Stimulated activated effector memory CD8-positive, alpha-beta T cell treated with anti-CD3 and anti-CD28 coated beads, Interleukin-12 subunit alpha, Interleukin-12 subunit beta, amount 100 ng/mL, for 72 hours (primary cell): ENCODE results near the gene FBLN1.

ENCODE experiments used
- ATAC-seq: fragments of 150-1000 bp; cut with Tn5 transposase; 2 replicates; pipeline ENCODE4 v1.10.0; 2021
- DNase-seq, 2 donors: peaks; one replicate each; pipeline ENCODE4 v3.0.0; 2021 to 2022; ENCODE audit warnings: low spot score in 2 of 2
- H3K27ac Mint-ChIP-seq: one replicate; pipeline ENCODE4 v1.8.0; 2022; ENCODE audit warnings: mild to moderate bottlenecking, mixed read lengths
- H3K36me3 Mint-ChIP-seq: one replicate; pipeline ENCODE4 v1.8.0; 2022; ENCODE audit warnings: mild to moderate bottlenecking, mixed read lengths
- H3K4me1 Mint-ChIP-seq: one replicate; pipeline ENCODE4 v1.8.0; 2022; ENCODE audit warnings: mixed read lengths
- H3K4me3 Mint-ChIP-seq: one replicate; pipeline ENCODE4 v1.8.0; 2022; ENCODE audit warnings: mild to moderate bottlenecking, mixed read lengths
- H3K9me3 Mint-ChIP-seq: one replicate; pipeline ENCODE4 v1.8.0; 2022; ENCODE audit warnings: mixed read lengths

FBLN1 gene

DNA sequence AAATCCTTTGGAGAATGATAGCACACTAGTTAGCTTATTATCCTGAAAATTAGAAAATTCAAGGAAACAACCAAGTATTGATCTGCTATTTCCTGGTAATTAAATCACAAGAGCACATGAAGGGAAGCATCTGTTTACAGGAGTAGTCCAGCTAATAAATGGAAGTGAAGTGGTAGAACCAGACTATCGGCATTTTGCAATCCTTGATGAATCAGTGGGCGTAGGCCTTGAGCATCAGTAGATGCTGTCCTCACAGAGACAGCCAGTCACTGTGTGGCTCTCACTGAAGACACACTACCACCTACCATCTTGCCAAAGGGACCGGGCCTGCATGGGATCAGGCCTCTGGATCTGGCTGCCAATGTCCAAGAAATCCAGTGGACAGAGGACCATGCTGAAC is 69.8 kb downstream of the FBLN1 start:
- Mint-ChIP-seq H3K36me3 (no peaks in the 10 kb centered on the region), H3K4me1 (peaks cover 8% of the 10 kb centered on the region), H3K9me3 (peaks cover 5% of the 10 kb centered on the region), H3K27ac (no peak overlapping the region), H3K4me3 (no peak overlapping the region)
- ATAC-seq, result no peak
- no peak for DNase-seq

DNA sequence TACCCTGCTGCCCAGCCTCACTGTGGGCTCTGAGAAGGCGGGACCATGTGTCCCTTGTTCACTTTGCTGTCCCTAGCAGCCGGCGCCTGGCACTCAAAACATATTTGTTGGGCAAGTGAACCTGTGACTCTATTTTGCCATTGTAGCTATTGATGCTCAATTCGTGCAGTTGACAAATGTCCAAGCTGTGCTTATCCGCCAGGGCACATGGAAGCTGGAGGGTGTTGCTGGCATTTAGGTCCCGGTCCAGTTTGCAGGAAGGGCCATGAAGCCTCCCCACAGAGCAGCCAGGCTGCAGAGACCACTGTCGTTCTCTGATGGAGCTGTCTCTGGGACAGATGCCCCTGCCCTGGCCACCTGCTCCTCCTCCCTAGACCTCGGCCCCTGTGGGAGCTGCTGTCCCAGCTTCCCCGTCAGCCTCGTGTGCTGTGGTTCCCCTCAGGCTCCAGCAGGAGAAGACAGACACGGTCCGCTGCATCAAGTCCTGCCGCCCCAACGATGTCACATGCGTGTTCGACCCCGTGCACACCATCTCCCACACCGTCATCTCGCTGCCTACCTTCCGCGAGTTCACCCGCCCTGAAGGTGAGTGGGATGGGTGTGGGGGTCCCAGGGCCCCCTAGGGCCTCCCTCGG is 71.5 kb downstream of the FBLN1 start:
- H3K4me3 Mint-ChIP-seq, result no peak overlapping the region
- no peak overlapping the region for H3K27ac Mint-ChIP-seq
- peaks cover 5% of the 10 kb centered on the region for H3K9me3 Mint-ChIP-seq
- ATAC-seq, result no peak
- peaks cover 15% of the 10 kb centered on the region for H3K4me1 Mint-ChIP-seq
- no peaks in the 10 kb centered on the region for H3K36me3 Mint-ChIP-seq
- no peak for DNase-seq

DNA sequence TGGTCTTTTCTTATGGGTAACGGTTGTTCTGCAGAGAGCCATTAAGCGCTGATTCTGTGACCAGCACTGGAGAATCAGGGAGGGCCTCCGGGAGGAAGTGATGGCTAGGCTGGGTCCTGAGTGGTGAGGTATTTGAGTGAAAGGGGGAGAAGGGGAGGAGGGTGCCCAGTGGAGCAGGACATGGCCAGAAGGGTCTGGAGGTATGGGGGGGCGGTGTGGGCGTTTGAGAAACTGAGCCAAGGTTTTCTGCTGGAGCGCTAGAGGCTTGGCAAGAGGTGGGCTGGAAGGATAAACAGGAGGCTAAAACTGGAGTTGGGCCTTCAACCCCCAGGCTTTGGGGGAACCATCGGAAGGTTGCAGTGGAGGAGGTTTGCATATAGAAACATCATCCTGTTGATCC is 72.5 kb downstream of the FBLN1 start:
- H3K4me3 Mint-ChIP-seq, result no peak overlapping the region
- H3K36me3 Mint-ChIP-seq, result no peaks in the 10 kb centered on the region
- no peak for ATAC-seq

DNA sequence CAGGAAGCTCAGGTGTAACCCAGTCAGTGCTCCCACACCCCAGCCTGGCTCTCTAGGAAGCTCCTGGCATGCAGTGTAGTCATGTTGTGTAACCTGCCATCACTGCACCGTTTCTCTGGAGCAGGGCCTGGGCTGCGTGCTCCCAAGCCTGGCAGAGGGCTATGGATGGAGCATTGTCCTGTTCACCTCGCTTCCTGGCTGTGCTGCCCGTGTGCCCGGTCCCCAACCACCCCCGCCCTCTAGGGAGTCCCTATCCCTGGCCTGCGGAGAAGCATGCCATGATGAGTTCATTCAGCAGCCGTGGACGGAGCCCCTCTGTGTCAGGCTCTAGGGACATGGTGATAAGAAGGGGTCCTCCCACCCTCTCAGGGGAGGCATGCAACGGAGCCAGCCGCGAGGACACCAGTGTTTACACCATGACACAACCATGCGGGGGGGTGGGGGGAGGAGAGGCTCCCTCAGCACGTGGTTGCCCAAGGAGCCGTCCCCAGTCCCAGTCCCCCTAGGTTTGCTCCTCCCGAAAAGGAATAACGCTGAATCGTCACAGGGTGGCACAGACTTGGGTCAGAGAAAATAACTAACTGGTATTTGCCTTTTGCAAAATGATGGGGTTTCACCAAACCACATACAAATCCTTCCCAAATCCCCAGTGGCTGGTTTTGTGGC is 73.1 kb downstream of the FBLN1 start:
- H3K27ac Mint-ChIP-seq, result no peak overlapping the region
- H3K9me3 Mint-ChIP-seq, result no peaks in the 10 kb centered on the region
- no peak for ATAC-seq

More for the DNA sequence above, 72.5 kb downstream of the FBLN1 start:
- H3K9me3 Mint-ChIP-seq, result peaks cover 5% of the 10 kb centered on the region
- H3K27ac Mint-ChIP-seq, result no peak overlapping the region
- DNase-seq, result no peak
- H3K4me1 Mint-ChIP-seq, result peaks cover 15% of the 10 kb centered on the region

DNA sequence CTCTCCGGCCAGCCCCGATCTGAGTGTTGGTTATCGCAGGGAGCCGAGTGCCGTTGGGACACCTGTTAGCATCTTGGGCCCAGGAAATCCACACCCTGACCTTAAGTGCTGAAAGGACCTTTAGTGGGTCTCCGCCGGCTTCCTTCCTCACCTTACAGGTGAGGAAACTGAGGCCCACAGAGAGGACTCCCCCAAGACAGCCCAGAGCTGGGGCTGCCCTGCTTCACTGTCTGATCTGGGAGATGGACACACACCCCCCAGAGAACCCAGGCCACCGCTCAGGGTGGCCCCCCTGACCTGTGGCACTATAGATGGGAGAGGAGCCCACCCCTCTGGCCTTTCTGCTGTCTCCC is 73.6 kb downstream of the FBLN1 start:
- no peak overlapping the region for H3K4me3 Mint-ChIP-seq
- H3K4me1 Mint-ChIP-seq, result peaks cover 18% of the 10 kb centered on the region
- ATAC-seq (no peak), DNase-seq (no peak)
- no peak overlapping the region for H3K27ac Mint-ChIP-seq
- no peaks in the 10 kb centered on the region for H3K36me3 Mint-ChIP-seq
- H3K9me3 Mint-ChIP-seq, result no peaks in the 10 kb centered on the region

More for the DNA sequence above, 73.1 kb downstream of the FBLN1 start:
- H3K4me3 Mint-ChIP-seq, result no peak overlapping the region
- H3K4me1 Mint-ChIP-seq, result peaks cover 15% of the 10 kb centered on the region
- H3K36me3 Mint-ChIP-seq, result no peaks in the 10 kb centered on the region
- DNase-seq, result no peak

DNA sequence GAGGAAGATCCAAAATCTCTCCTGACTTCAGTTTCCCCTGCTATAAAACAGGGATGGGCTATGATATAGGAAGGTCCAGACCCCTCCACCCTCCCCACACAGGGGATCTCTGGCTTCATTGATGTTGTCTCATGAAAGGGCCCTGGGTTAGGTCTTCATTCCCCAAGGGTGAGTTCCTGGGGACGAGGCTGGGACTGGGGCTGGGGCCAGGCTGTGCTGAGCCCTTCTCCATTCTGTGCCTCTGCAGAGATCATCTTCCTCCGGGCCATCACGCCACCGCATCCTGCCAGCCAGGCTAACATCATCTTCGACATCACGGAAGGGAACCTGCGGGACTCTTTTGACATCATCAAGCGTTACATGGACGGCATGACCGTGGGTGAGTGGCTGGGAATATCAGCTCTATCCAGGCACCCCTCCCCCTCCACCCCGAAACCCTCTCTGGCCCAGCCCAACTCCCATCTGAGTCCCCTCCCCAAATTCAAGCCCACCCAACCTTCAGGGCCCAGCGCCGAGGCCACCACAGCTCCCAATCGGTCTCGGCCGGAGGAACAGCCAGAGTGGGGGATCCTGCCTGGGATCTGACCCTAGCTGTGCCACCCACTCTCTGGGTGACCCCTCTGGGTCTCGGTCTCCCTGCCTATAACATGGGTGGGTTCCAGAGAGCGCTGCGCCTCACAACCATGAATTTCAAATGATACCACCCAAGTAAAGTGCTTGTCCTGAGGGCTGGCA is 74.2 kb downstream of the FBLN1 start:
- no peaks in the 10 kb centered on the region for H3K36me3 Mint-ChIP-seq
- H3K27ac Mint-ChIP-seq, result no peak overlapping the region
- peaks cover 24% of the 10 kb centered on the region for H3K4me1 Mint-ChIP-seq
- no peak for ATAC-seq
- no peaks in the 10 kb centered on the region for H3K9me3 Mint-ChIP-seq
- DNase-seq, result no peak
- no peak overlapping the region for H3K4me3 Mint-ChIP-seq

DNA sequence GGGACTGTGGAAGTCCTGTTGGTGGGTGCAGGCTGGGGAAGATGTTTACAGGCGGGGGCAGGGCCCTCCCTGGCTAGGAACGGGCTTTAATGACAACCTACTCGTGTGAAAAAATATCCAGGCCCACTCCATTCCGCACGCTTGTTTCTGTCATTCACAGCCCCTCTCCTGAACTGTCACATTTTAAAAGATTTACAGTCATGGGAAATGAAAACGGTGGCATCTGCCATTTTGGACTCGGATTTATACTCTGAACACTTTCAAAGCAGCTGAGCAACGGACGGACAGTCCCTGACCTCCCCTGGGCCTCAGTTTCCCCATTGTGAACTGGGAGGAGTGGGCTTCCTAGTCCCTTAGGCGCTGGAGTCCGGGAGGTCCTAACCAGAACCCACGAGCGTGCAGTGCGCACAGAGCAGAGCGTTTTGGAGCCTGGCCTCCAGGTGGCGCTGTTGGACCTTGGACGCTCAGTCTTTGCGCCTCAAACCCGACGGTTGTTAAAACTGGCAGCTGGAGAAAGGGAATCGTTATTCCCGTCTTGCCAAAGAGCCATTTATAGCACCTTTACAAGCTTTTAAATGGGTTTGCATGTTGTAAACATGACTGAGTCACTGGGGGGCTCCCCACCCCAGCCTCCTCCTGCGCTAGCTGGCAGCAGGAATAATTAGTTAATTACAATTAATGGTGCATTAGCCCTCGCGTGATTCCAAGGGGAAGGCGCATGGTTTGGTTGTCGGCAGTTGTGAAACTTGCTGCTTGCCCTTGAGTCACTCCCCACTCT is 75.3 kb downstream of the FBLN1 start:
- H3K27ac Mint-ChIP-seq, result no peak overlapping the region
- DNase-seq (peak; percentile 78 to 87), ATAC-seq (peak; percentile 76)
- no peak overlapping the region for H3K4me3 Mint-ChIP-seq
- H3K4me1 Mint-ChIP-seq, result peaks cover 31% of the 10 kb centered on the region
- no peaks in the 10 kb centered on the region for H3K36me3 Mint-ChIP-seq
- no peaks in the 10 kb centered on the region for H3K9me3 Mint-ChIP-seq

DNA sequence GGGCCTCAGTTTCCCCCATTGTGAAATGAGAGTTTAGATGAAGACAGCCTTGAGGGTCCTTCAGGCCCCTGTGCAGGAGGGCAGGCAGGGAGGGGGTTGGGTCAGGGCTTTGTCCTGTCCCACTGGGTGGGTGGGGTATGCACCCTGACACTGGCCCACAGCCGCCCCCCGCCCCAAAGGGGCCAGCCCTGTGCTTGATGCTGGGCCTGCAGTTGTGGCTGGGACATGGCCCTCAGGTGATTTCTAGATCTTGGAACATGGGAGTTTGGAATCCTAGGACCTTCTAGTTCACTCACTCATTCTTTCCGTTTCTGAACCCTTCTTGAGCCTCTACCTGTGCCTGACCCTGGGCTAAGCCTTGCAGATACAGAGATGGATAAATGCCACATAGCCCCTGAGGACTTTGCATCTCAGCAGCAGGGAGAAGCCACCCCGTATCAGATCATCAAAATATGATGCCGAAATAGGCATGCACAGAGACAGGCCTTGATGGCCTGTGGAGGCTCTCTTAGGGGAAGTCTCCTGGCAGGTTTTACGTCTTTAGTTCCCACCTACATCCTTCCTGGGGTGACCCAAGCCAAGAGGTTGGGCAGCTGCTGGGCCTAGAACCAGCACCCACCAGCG is 76.0 kb downstream of the FBLN1 start:
- Mint-ChIP-seq H3K4me1 (peaks cover 36% of the 10 kb centered on the region), H3K27ac (no peak overlapping the region), H3K9me3 (no peaks in the 10 kb centered on the region), H3K4me3 (no peak overlapping the region), H3K36me3 (no peaks in the 10 kb centered on the region)
- ATAC-seq (no peak), DNase-seq (no peak)

DNA sequence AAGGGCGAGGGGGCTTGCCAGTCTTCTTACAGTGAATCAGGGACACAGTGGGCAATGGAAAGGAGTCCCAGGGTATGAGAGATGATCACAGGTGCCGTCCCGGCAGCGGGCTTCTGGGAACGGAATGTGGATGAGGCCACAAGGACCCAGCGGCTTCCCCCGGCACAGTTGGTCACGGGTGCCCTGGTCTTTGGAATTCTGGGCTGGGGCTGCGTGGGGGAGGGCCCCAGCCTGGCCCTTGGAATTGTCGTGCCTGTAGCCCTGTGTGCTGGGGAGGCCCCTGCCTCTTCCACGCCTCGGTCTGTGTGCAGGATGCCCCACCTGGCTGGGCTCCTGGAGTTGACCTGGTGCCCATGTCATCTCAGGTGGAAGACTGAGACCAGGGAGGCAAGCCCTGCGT is 76.6 kb downstream of the FBLN1 start:
- Mint-ChIP-seq H3K36me3 (no peaks in the 10 kb centered on the region), H3K27ac (peak overlapping the region; percentile 45), H3K9me3 (no peaks in the 10 kb centered on the region), H3K4me1 (peaks cover 34% of the 10 kb centered on the region), H3K4me3 (no peak overlapping the region)
- DNase-seq (no peak), ATAC-seq (no peak)

DNA sequence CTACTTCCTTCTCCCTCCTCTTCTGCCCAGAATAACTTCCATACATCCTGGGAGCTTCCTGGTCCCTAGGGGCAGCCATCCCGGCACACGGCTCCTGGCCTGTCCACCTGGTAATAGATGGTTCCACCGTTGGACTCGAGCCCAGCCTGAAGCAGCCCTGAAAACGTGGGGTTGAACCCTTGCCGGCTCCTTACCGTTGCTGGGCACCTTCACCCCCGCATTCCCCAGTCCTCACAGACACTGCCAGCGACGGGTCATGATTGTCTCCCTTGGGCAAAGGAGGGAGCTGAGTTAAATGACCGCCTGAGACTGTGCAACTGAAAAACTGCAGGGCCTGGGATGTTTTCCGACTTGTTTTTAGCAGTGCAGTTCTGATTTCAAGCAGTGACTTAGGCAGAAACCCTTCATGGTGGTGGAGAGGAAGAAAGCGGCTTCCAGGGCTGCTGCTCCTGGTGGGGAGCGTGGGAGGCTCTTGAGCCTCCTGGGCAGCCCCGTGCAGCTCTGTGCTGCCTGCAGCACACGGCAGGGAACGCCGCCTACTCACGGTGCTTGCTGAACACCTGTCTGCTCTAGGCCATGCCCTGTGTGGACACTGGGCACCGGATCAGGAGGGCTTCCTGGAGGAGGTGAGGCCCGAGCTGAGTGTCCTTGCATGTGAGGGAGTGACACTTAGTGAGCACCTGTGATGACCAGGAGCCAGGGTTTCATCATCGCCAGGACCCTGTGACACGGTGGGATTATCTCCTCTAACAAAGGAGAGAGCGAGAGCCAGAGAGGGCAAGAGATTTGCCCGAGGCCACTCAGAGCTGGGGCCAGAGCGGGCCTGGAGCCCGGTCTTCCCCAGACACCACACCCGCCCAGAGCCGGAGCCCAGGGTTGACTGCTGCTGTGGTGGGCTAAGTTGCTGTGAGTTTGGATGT is 77.4 kb downstream of the FBLN1 start:
- H3K9me3 Mint-ChIP-seq, result no peaks in the 10 kb centered on the region
- no peak for DNase-seq
- ATAC-seq, result no peak
- H3K4me1 Mint-ChIP-seq, result peaks cover 34% of the 10 kb centered on the region
- peak overlapping the region; percentile 45 for H3K27ac Mint-ChIP-seq
- H3K4me3 Mint-ChIP-seq, result no peak overlapping the region
- no peaks in the 10 kb centered on the region for H3K36me3 Mint-ChIP-seq

DNA sequence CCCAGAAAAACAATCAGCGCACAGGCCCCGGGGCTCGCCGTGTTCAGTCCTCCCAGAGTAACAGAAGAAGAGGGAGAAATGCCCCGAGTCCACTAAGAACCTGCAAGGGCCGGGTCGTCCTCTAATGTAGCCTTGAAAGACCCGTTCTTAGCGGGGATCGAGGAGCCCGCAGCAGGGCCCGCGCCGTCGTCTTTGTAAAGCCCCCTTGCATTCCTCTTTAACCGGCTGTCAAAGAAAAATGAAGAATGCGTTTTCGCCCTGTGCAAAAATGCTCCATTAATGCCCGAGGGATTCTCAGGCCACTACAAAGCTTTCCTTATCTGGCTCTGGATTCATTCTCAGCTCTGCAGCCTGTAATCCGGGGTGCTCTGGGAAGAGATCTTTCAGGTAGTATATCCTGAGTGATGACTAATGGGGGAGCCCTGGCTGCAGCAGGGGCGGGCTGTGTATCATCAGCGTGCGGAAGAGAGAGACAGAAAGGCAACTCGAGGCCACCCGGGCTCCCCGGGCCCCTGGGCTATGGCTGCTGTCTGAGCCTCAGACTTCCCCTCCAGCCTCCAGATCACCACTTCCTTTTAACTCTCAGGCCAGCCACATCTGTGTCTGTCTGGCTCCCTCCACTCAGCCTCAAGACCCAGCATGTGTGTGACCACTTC is 78.2 kb downstream of the FBLN1 start:
- DNase-seq (no peak), ATAC-seq (no peak)
- H3K27ac Mint-ChIP-seq, result no peak overlapping the region
- H3K4me1 Mint-ChIP-seq, result peaks cover 34% of the 10 kb centered on the region
- H3K36me3 Mint-ChIP-seq, result no peaks in the 10 kb centered on the region
- H3K9me3 Mint-ChIP-seq, result no peaks in the 10 kb centered on the region
- no peak overlapping the region for H3K4me3 Mint-ChIP-seq

DNA sequence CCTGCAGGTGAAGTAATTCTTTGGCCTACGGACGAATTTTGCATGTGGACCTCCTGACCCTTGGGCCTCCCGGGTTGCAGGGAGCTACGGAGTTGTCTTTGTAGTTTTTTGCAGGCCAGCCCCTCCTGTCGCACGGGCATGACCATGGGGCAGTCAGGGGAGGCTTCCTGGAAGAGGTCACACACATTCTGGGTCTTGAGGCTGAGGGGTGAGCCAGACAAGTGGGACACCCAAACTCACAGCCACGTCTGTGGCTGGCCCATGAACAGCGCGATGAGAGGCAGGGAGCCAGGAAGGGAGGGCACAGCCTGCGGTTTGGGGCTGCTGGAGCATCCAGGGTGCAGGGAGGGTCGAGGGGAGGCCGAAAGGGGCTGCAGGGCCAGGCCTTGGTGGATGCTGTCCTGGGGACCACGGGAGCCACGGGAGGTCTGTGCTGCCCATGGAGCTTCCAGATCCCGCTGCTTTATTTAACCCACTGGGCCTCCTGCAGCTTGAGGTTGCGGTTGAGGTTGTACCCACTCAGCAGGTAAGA is 78.9 kb downstream of the FBLN1 start:
- DNase-seq (no peak), ATAC-seq (no peak)
- Mint-ChIP-seq H3K36me3 (no peaks in the 10 kb centered on the region), H3K27ac (no peak overlapping the region), H3K4me3 (no peak overlapping the region), H3K9me3 (no peaks in the 10 kb centered on the region), H3K4me1 (peaks cover 34% of the 10 kb centered on the region)

DNA sequence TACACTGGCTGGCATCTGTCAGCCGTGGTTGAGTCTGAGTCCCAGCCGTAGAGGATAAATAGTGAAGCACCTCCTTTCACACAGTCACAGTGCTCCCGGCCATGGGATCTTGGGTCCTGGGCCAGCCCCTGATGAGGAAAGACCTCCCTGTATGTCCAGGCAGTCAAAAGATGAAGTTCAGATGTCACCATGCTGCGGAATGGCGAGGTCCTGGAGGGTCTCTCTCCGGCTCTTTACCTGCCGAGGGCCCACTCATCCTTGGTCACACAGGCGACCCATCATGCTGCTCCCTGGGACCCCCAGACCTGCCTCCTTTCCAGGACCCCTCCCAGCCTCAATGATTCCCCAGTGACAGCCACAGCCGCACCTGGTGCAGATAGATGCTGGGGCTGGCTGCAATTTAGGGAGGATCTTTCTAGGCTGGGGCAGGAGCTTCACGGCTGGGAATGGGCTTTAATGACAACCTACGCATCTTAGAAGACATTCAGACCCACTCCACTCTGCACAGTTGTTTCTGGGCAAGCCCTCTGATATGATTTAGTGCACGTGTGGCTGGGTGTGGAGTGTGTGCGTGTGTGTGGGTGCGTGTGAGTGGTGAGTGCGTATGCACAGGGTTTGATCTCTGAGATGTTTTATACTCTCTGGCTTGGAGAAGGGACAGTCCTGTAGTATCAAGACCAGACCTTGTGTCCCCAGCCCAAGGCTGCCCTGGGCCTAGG is 79.7 kb downstream of the FBLN1 start:
- ATAC-seq, result no peak
- no peaks in the 10 kb centered on the region for H3K36me3 Mint-ChIP-seq
- H3K9me3 Mint-ChIP-seq, result no peaks in the 10 kb centered on the region
- peaks cover 32% of the 10 kb centered on the region for H3K4me1 Mint-ChIP-seq
- H3K27ac Mint-ChIP-seq, result no peak overlapping the region
- DNase-seq, result no peak
- H3K4me3 Mint-ChIP-seq, result no peak overlapping the region
